Epithelial cell of alveolus of lung (primary cell): ENCODE results near the gene MAP3K2. TPM values are rescaled to one million over a fixed set of nuclear protein-coding genes. Genes with fewer than 3 reads are reported as not detected.

Experiments
- total RNA-seq: library from RNA; depleted of rRNA; stranded (reverse); fragments of >200 nt; gene quantifications from 2 replicates; pipeline ENCODE4 v1.2.1, GENCODE V29; 2015

Gene MAP3K2, protein sequence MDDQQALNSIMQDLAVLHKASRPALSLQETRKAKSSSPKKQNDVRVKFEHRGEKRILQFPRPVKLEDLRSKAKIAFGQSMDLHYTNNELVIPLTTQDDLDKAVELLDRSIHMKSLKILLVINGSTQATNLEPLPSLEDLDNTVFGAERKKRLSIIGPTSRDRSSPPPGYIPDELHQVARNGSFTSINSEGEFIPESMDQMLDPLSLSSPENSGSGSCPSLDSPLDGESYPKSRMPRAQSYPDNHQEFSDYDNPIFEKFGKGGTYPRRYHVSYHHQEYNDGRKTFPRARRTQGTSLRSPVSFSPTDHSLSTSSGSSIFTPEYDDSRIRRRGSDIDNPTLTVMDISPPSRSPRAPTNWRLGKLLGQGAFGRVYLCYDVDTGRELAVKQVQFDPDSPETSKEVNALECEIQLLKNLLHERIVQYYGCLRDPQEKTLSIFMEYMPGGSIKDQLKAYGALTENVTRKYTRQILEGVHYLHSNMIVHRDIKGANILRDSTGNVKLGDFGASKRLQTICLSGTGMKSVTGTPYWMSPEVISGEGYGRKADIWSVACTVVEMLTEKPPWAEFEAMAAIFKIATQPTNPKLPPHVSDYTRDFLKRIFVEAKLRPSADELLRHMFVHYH
- 20.2 and 30.6 TPM in 2 replicates for total RNA-seq

DNA sequence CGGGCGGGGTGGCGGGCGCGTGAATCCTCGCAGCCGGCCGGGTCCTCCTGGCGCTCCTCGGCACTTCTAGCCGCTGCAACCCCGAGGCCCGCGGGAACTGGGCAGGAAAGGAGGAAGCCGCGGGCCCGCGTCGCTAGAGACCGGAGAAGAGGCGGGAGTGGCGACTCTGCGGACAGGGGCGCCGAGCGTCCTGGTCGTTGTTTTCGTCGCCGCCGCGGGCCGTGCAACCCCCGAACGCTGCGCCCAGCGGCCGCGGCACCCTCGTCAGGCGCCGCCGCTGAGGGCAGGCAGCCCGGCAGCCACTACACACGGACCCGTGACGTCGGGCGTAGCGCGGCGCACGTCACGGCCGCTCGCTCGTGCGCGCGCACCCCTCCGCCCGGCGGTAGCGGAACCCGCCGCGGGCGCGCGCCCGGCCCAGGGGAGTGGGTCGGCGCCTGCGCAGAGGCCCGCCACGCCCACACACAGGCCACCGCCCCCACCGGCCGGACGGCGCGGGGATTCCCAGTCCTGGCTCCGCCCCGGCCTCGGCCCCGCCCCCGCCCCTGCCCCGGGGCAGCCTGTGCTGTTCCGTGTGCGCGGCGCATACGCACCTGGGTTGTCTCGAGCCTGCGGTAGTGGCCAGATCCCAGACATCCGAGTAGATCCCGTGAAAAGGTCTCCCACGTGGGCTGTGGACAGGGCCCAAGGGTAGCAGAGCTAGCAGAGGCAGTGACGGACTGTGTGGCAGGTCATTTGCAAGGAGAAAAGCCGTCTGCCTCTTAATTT lies at the start of gene MAP3K2:
MAP3K2 (minus strand) TSS at position 321 of the 768 bp plus-strand sequence. CDS start 44,846 bp downstream, outside the sequence.

DNA sequence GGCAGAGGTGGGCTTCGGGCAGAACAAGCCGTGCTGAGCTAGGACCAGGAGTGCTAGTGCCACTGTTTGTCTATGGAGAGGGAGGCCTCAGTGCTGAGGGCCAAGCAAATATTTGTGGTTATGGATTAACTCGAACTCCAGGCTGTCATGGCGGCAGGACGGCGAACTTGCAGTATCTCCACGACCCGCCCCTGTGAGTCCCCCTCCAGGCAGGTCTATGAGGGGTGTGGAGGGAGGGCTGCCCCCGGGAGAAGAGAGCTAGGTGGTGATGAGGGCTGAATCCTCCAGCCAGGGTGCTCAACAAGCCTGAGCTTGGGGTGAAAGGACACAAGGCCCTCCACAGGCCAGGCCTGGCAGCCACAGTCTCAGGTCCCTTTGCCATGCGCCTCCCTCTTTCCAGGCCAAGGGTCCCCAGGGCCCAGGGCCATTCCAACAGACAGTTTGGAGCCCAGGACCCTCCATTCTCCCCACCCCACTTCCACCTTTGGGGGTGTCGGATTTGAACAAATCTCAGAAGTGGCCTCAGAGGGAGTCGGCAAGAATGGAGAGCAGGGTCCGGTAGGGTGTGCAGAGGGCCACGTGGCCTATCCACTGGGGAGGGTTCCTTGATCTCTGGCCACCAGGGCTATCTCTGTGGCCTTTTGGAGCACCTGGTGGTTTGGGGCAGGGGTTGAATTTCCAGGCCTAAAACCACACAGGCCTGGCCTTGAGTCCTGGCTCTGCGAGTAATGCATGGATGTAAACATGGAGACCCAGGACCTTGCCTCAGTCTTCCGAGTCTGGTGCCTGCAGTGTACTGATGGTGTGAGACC lies 30.7 kb upstream of the MAP3K2 start, which contains the start of gene PROC:
PROC (plus strand) TSS at position 128 of the 812 bp plus-strand sequence. CDS start 1,516 bp downstream, outside the sequence.

DNA sequence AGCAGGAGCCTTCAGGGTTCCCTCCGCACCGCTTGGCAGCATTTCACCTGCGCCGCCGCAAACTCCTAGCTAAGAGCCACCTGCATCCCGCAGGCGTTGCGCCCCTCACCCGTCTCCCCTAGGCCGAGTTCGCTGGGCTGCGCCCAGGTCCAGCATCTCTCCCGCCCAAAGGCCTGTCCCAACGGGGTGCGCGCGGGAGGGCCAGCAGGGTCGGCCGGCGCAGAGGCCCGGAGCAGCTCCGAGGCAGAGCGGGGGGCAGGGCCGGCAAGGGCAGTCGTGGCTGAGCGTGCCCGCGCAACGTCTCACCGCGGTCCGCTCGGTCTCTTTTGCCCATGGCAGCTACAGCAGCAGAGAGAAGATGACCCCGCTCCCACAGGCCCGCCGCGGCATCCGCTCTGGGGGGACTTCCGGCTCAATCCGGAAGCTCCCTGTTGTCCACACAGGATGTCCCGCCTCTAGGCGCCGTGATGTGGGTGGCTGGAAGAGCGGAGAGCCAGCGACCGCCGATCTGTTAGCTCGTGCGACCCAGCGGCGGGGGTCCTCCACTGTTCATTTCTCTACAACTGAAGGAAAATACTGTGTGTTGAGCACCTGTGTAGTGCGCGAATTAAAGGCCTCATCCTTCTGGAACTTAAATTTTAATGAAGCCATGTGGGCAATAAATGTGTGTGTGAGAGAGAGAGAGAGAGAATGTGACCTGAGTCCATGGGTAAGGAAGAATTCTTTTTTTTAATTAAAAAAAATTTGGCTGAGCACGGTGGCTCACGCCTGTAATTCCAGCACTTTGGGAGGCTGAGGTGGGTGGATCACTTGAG lies 93.8 kb downstream of the MAP3K2 start, which contains the start of gene ERCC3:
ERCC3 (minus strand) TSS at position 397 of the 815 bp plus-strand sequence; CDS start at position 334, 63 bp downstream.

Other genes with a start within 250 kb of the MAP3K2 start
- gene CYP27C1, start 167.7 kb downstream of the MAP3K2 start, total RNA-seq, result 0.26 and 0.48 TPM in 2 replicates
- gene ERCC3, start 93.8 kb downstream of the MAP3K2 start, total RNA-seq, result 22.2 and 25.6 TPM in 2 replicates
- 0.08 and 0.13 TPM in 2 replicates for gene PROC, start 30.5 kb upstream of the MAP3K2 start, total RNA-seq
- gene IWS1, start 138.5 kb upstream of the MAP3K2 start, total RNA-seq, result 23.8 and 24.0 TPM in 2 replicates
- gene MYO7B, start 147.7 kb upstream of the MAP3K2 start, total RNA-seq, result 0.24 TPM in 1 of 2 replicates, not detected in the other